Keratinocyte (primary cell): ENCODE data around the gene SWSAP1. TPM values are rescaled to one million over a fixed set of nuclear protein-coding genes. Genes with fewer than 3 reads are reported as not detected.

Experiments used
- DNase-seq: peaks from one replicate; pipeline ENCODE4 v3.0.0-alpha.2; 2011; ENCODE audit warnings: low read depth, missing footprints, low spot score
- FAIRE-seq: peaks from 2 replicates; lab custom pipeline; 2011; peaks lifted over from hg19 to GRCh38; lab: Jason Lieb, UNC
- H2AFZ ChIP-seq: 2 replicates; pipeline ENCODE4 v1.6.0; 2012; ENCODE audit warnings: low read length, control low read depth, inconsistent platforms; ENCODE audit not compliant: control insufficient read depth
- H3K27ac ChIP-seq: 2 replicates; pipeline ENCODE4 v1.5.1; 2011; ENCODE audit warnings: low read length; ENCODE audit not compliant: control insufficient read depth, insufficient read depth
- H3K27me3 ChIP-seq: 3 replicates; pipeline ENCODE4 v1.6.0; 2011; ENCODE audit warnings: low read length; ENCODE audit not compliant: control insufficient read depth, insufficient read depth; ENCODE audit errors: extremely low read depth
- H3K36me3 ChIP-seq, 2 experiments: 2 replicates in 1 of 2; 3 replicates in 1 of 2; pipeline ENCODE4 v1.5.1; 2011; ENCODE audit warnings: low read length in 2 of 2, mild to moderate bottlenecking in 1 of 2; ENCODE audit not compliant: control insufficient read depth in 2 of 2, insufficient read depth in 2 of 2; ENCODE audit errors: extremely low read depth in 1 of 2
- H3K4me1 ChIP-seq: 3 replicates; pipeline ENCODE4 v1.5.1; 2011; ENCODE audit warnings: low read length; ENCODE audit not compliant: control insufficient read depth, insufficient read depth; ENCODE audit errors: extremely low read depth
- H3K4me2 ChIP-seq: 3 replicates; pipeline ENCODE4 v1.6.0; 2011; ENCODE audit warnings: low read depth, low read length; ENCODE audit not compliant: control insufficient read depth, insufficient read depth; ENCODE audit errors: extremely low read depth
- H3K4me3 ChIP-seq, 3 experiments: fragments of 200-600 bp in 1 of 3; sonication (generic) in 1 of 3; 2 replicates in 2 of 3; 3 replicates in 1 of 3; pipeline ENCODE4 v1.5.1; 2011 to 2016; ENCODE audit warnings: low read length in 3 of 3, mild to moderate bottlenecking in 3 of 3, control low read depth in 2 of 3, inconsistent platforms in 1 of 3, low read depth in 1 of 3, mixed read lengths in 1 of 3, mixed run types in 1 of 3, moderate library complexity in 1 of 3; ENCODE audit not compliant: control insufficient read depth in 2 of 3, insufficient read depth in 2 of 3; ENCODE audit errors: extremely low read depth in 1 of 3
- H3K79me2 ChIP-seq: 2 replicates; pipeline ENCODE4 v1.6.0; 2012; ENCODE audit warnings: low read length; ENCODE audit not compliant: control insufficient read depth, insufficient read depth
- H3K9ac ChIP-seq: 3 replicates; pipeline ENCODE4 v1.6.0; 2011; ENCODE audit warnings: low read length; ENCODE audit not compliant: control insufficient read depth, insufficient read depth; ENCODE audit errors: extremely low read depth
- H3K9me1 ChIP-seq: 3 replicates; pipeline ENCODE4 v1.6.0; 2011; ENCODE audit warnings: low read length; ENCODE audit not compliant: control insufficient read depth, insufficient read depth; ENCODE audit errors: extremely low read depth
- H3K9me3 ChIP-seq: 2 replicates; pipeline ENCODE4 v1.5.1; 2012; ENCODE audit warnings: low read depth, low read length; ENCODE audit not compliant: control insufficient read depth
- H4K20me1 ChIP-seq: 3 replicates; pipeline ENCODE4 v1.6.0; 2011; ENCODE audit warnings: low read length; ENCODE audit not compliant: control insufficient read depth, insufficient read depth; ENCODE audit errors: extremely low read depth
- CTCF ChIP-seq, 3 experiments: IDR thresholded peaks in 1 of 3; conservative IDR thresholded peaks in 1 of 3; optimal IDR thresholded peaks in 1 of 3; 2 replicates in 2 of 3; 3 replicates in 1 of 3; pipeline versions ENCODE3 to v1.5.1; 2011; ENCODE audit warnings: low read length in 3 of 3, mild to moderate bottlenecking in 3 of 3, moderate library complexity in 2 of 3, control low read depth in 1 of 3, inconsistent platforms in 1 of 3; ENCODE audit not compliant: insufficient read depth in 2 of 3; ENCODE audit errors: extremely low read depth in 1 of 3
- EZH2 ChIP-seq: IDR thresholded peaks from one replicate; pipeline ENCODE4 v1.6.1; 2012; ENCODE audit warnings: inconsistent platforms, mild to moderate bottlenecking, low read length, moderate library complexity
- dilution Hi-C: fragments of 300-500 bp; cut with MboI; formaldehyde crosslinking; loops from one replicate; pipeline ENCODE4 v1.7.0; 2020; ENCODE audit warnings: low sequenced_read_pairs; ENCODE audit not compliant: extremely low pct_ligation_motif_present
- polyA plus RNA-seq, 5 experiments: library from polyadenylated mRNA; depleted of rRNA in 3 of 5; stranded (reverse) in 3 of 5; stranded (forward) in 1 of 5; unstranded in 1 of 5; fragments of >200 nt; gene quantifications; 1 replicate in 1 of 5; 2 replicates in 3 of 5; 3 replicates in 1 of 5; pipeline versions ENCODE4 v1.2.1 to v1.2.3, GENCODE V29; 2011 to 2012; ENCODE audit warnings: missing spikeins in 2 of 5, low read depth in 1 of 5, low replicate concordance in 1 of 5

The SWSAP1 gene
- polyA plus RNA-seq, 1 donor (not counting 4 experiments of a cell fraction or from before 2014, with no cell fraction given): 2.1 TPM

GRCh38 chr19:11390359-11390758 is 15.9 kb downstream of the SWSAP1 start:
- H4K20me1 ChIP-seq: no peaks in the 10 kb centered on the region
- no peak for TF ChIP-seq CTCF (optimal IDR thresholded peaks at IDR 0.05 in 1 of 3, IDR thresholded peaks at IDR 0.05 in 1 of 3, conservative IDR thresholded peaks at IDR 0.05 in 1 of 3; ENCODE audit: extremely low read depth in 1 of 3, insufficient read depth in 2 of 3, low read length in 3 of 3)
- no peak for TF ChIP-seq EZH2
- H3K4me2 ChIP-seq: no peak overlapping the region
- no peak for DNase-seq
- H3K4me1 ChIP-seq: no peaks in the 10 kb centered on the region
- no peak overlapping the region for H3K4me3 ChIP-seq
- H3K27ac ChIP-seq: no peak overlapping the region
- no peaks in the 10 kb centered on the region for H3K9me1 ChIP-seq
- H3K9me3 ChIP-seq: no peaks in the 10 kb centered on the region
- dilution Hi-C loops: no loop called here
- H3K36me3 ChIP-seq: no peaks in the 10 kb centered on the region
- H3K79me2 ChIP-seq: no peaks in the 10 kb centered on the region
- no peak overlapping the region for H2AFZ ChIP-seq
- FAIRE-seq: no peak
- H3K9ac ChIP-seq: no peak overlapping the region
- H3K27me3 ChIP-seq: no peaks in the 10 kb centered on the region

GRCh38 chr19:11390933-11391680 is 16.6 kb downstream of the SWSAP1 start:
- Histone ChIP-seq H3K4me2 (no peak overlapping the region), H3K36me3 (no peaks in the 10 kb centered on the region), H3K27ac (no peak overlapping the region), H3K4me1 (no peaks in the 10 kb centered on the region), H3K9me3 (no peaks in the 10 kb centered on the region), H4K20me1 (no peaks in the 10 kb centered on the region), H3K4me3 (no peak overlapping the region), H3K9me1 (no peaks in the 10 kb centered on the region), H3K27me3 (no peaks in the 10 kb centered on the region), H2AFZ (no peak overlapping the region), H3K9ac (no peak overlapping the region), H3K79me2 (no peaks in the 10 kb centered on the region)
- FAIRE-seq: no peak
- DNase-seq: no peak
- dilution Hi-C loops: no loop called here
- no peak for TF ChIP-seq EZH2
- TF ChIP-seq CTCF (optimal IDR thresholded peaks at IDR 0.05 in 1 of 3, IDR thresholded peaks at IDR 0.05 in 1 of 3, conservative IDR thresholded peaks at IDR 0.05 in 1 of 3; ENCODE audit: extremely low read depth in 1 of 3, insufficient read depth in 2 of 3, low read length in 3 of 3): no peak
